H9 (cell line): Measurements from ENCODE around the gene TFF1. TPM values are rescaled to one million over a fixed set of nuclear protein-coding genes. Genes with fewer than 3 reads are reported as not detected.
A peak's percentile ranks its signal among the peaks of the same experiment; 100 is the strongest.

Source experiments
- DNase-seq: peaks from one replicate; pipeline ENCODE4 v3.0.0-alpha.2; 2017
- H2AFZ ChIP-seq: one replicate; pipeline ENCODE4 v1.6.1; 2013; ENCODE audit warnings: mild to moderate bottlenecking, low read length, control low read depth, moderate library complexity
- H2AK5ac ChIP-seq: 2 replicates; pipeline ENCODE4 v1.6.1; 2013; ENCODE audit warnings: low read length, control low read depth, mixed read lengths; ENCODE audit not compliant: insufficient read length
- H2BK120ac ChIP-seq: one replicate; pipeline ENCODE4 v1.6.1; 2013; ENCODE audit warnings: low read depth, mild to moderate bottlenecking, low read length, control low read depth, inconsistent platforms; ENCODE audit not compliant: poor library complexity, severe bottlenecking
- H2BK12ac ChIP-seq: 2 replicates; pipeline ENCODE4 v1.6.1; 2013; ENCODE audit warnings: low read length, control low read depth, mixed read lengths, low read depth; ENCODE audit not compliant: insufficient read length
- H2BK15ac ChIP-seq: 2 replicates; pipeline ENCODE4 v1.6.1; 2013; ENCODE audit warnings: low read depth, low read length, control low read depth
- H2BK20ac ChIP-seq: one replicate; pipeline ENCODE4 v1.6.1; 2013; ENCODE audit warnings: low read depth, mild to moderate bottlenecking, low read length, control low read depth, inconsistent platforms; ENCODE audit not compliant: poor library complexity, severe bottlenecking
- H2BK5ac ChIP-seq: 2 replicates; pipeline ENCODE4 v1.6.1; 2013; ENCODE audit warnings: low read length, control low read depth, mixed read lengths; ENCODE audit not compliant: insufficient read length
- H3K14ac ChIP-seq: 2 replicates; pipeline ENCODE4 v1.6.1; 2013; ENCODE audit warnings: low read length, control low read depth; ENCODE audit not compliant: insufficient read depth
- H3K18ac ChIP-seq: 2 replicates; pipeline ENCODE4 v1.6.1; 2013; ENCODE audit warnings: low read depth, mild to moderate bottlenecking, mixed read lengths, low read length, control low read depth; ENCODE audit not compliant: insufficient read length
- H3K23ac ChIP-seq: 2 replicates; pipeline ENCODE4 v1.6.1; 2013; ENCODE audit warnings: low read length, control low read depth, mixed read lengths, low read depth; ENCODE audit not compliant: insufficient read length
- H3K23me2 ChIP-seq: 2 replicates; pipeline ENCODE4 v1.6.1; 2013; ENCODE audit warnings: low read depth, mild to moderate bottlenecking, mixed read lengths, low read length, control low read depth; ENCODE audit not compliant: insufficient read length, poor library complexity, severe bottlenecking
- H3K27ac ChIP-seq: 2 replicates; pipeline ENCODE4 v1.5.1; 2013; ENCODE audit warnings: low read length, control low read depth, mixed read lengths, low read depth; ENCODE audit not compliant: insufficient read length
- H3K27me3 ChIP-seq: 2 replicates; pipeline ENCODE4 v1.6.1; 2013; ENCODE audit warnings: low read length, control low read depth, inconsistent platforms; ENCODE audit not compliant: insufficient read depth
- H3K4ac ChIP-seq: 2 replicates; pipeline ENCODE4 v1.6.1; 2013; ENCODE audit warnings: low read depth, mild to moderate bottlenecking, control low read depth, inconsistent platforms, low read length, moderate library complexity
- H3K4me1 ChIP-seq: 2 replicates; pipeline ENCODE4 v1.6.1; 2013; ENCODE audit warnings: low read length, control low read depth, inconsistent platforms; ENCODE audit not compliant: insufficient read depth
- H3K4me2 ChIP-seq: 2 replicates; pipeline ENCODE4 v1.6.1; 2013; ENCODE audit warnings: low read length, control low read depth, mixed read lengths; ENCODE audit not compliant: insufficient read length, insufficient read depth
- H3K56ac ChIP-seq: 2 replicates; pipeline ENCODE4 v1.6.1; 2013; ENCODE audit warnings: low read depth, mild to moderate bottlenecking, mixed read lengths, low read length, control low read depth; ENCODE audit not compliant: insufficient read length
- H3K79me1 ChIP-seq: 2 replicates; pipeline ENCODE4 v1.6.1; 2013; ENCODE audit warnings: low read depth, mild to moderate bottlenecking, moderate library complexity, low read length, control low read depth, inconsistent platforms; ENCODE audit not compliant: insufficient read depth, poor library complexity, severe bottlenecking
- H3K79me2 ChIP-seq: 2 replicates; pipeline ENCODE4 v1.6.1; 2013; ENCODE audit warnings: low read length, control low read depth, inconsistent platforms; ENCODE audit not compliant: insufficient read depth
- H3K9ac ChIP-seq: 2 replicates; pipeline ENCODE4 v1.6.1; 2013; ENCODE audit warnings: low read length, control low read depth, mixed read lengths; ENCODE audit not compliant: insufficient read length; ENCODE audit errors: extremely low read depth
- H3K9me3 ChIP-seq: one replicate; pipeline ENCODE4 v1.6.1; 2013; ENCODE audit warnings: low read depth, low read length, inconsistent platforms; ENCODE audit not compliant: control insufficient read depth
- H3T11ph ChIP-seq: one replicate; pipeline ENCODE4 v1.6.1; 2013; ENCODE audit warnings: mild to moderate bottlenecking, low read length, control low read depth, inconsistent platforms
- H4K20me1 ChIP-seq: one replicate; pipeline ENCODE4 v1.6.1; 2013; ENCODE audit not compliant: control insufficient read depth, insufficient read length, insufficient read depth
- H4K5ac ChIP-seq: 2 replicates; pipeline ENCODE4 v1.6.1; 2013; ENCODE audit warnings: low read depth, mild to moderate bottlenecking, mixed read lengths, low read length, control low read depth; ENCODE audit not compliant: insufficient read length
- H4K8ac ChIP-seq: replicated peaks from 2 replicates; pipeline ENCODE4 v1.6.1; 2013; ENCODE audit warnings: low read length, control low read depth, mixed read lengths, low read depth; ENCODE audit not compliant: insufficient read length
- H4K91ac ChIP-seq: 2 replicates; pipeline ENCODE4 v1.6.1; 2013; ENCODE audit warnings: low read depth, mild to moderate bottlenecking, moderate library complexity, mixed read lengths, low read length, control low read depth; ENCODE audit not compliant: insufficient read length
- H3K27ac Mint-ChIP-seq, 3 experiments: 2 replicates in 2 of 3; 3 replicates in 1 of 3; pipeline ENCODE4 v1.8.0; 2020 to 2021; ENCODE audit warnings: mixed read lengths in 3 of 3, mild to moderate bottlenecking in 1 of 3, moderate library complexity in 1 of 3
- H3K27me3 Mint-ChIP-seq: 2 replicates; pipeline ENCODE4 v1.8.0; 2021; ENCODE audit warnings: low read depth, mild to moderate bottlenecking, moderate library complexity, mixed read lengths
- H3K36me3 Mint-ChIP-seq, 3 experiments: 2 replicates in 2 of 3; 3 replicates in 1 of 3; pipeline ENCODE4 v1.8.0; 2020 to 2021; ENCODE audit warnings: low read depth in 3 of 3, mixed read lengths in 3 of 3; ENCODE audit not compliant: insufficient read depth in 1 of 3
- H3K4me1 Mint-ChIP-seq, 2 experiments: 2 replicates each; pipeline ENCODE4 v1.8.0; 2020; ENCODE audit warnings: mixed read lengths in 2 of 2
- H3K4me3 Mint-ChIP-seq, 2 experiments: 2 replicates in 1 of 2; 3 replicates in 1 of 2; pipeline ENCODE4 v1.8.0; 2020 to 2021; ENCODE audit warnings: mild to moderate bottlenecking in 2 of 2, mixed read lengths in 2 of 2, moderate library complexity in 1 of 2
- H3K9me3 Mint-ChIP-seq, 2 experiments: 2 replicates in 1 of 2; 3 replicates in 1 of 2; pipeline ENCODE4 v1.8.0; 2020; ENCODE audit warnings: mild to moderate bottlenecking in 2 of 2, mixed read lengths in 2 of 2, moderate library complexity in 1 of 2
- WGBS: extraction: QIAGEN DNeasy Blood & Tissue Kit; methylation state at CpG from one replicate; pipeline ENCODE4 v1.1.7; 2013; ENCODE audit warnings: missing lambda C conversion rate, low lambda C conversion rate, mixed read lengths; ENCODE audit not compliant: insufficient read length; ENCODE audit errors: extremely low coverage; 5-methylcytosine and 5-hydroxymethylcytosine counted together
- total RNA-seq: library from RNA; stranded (reverse); gene quantifications from 2 replicates; pipeline ENCODE4 v1.2.1, GENCODE V29; 2021
- TF ChIP-seq, protein P1 (sequence below): fragments of 200-600 bp; sonication (generic); conservative IDR thresholded peaks from 3 replicates; pipeline ENCODE4 v1.8.0; 2021; ENCODE audit warnings: antibody characterized with exemption, mild to moderate bottlenecking

TFF1 gene
- total RNA-seq, 1 experiment from 2014 or later = not detected

DNA sequence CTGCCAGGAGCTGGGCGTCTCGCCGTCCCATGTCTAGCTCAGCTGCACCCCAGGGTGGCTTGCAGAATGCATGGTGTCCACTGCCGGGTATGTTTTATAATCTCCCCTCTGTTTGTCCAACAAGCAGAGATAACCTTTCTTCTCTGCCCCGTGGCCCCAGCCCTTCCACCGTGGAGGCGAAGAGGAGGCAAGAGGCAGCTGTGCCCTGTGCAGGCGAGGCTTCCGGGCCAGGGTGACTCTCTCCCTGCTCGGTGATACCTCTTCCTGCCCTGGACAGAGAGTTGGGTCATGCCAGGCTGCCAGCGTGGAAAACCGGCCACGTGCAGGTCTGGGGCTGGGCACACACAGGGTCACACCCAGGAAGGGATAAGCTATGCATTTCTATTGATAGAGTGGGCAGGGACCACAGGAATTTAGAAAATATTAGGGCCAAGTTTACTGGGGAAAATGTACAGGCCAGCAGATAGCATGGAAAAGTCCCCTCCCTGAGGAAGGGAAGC lies 15.4 kb downstream of the TFF1 start, which contains the start of gene TFF2:
Gene TFF2, minus strand, starts transcription at position 68 of the 500 bp plus-strand sequence. Its CDS starts 37 bp downstream, at position 31.
- Histone ChIP-seq H3K18ac (no peak within 1 kb of the TSS), H3K56ac (no peak within 1 kb of the TSS), H3K9me3 (no peaks in the 10 kb centered on the region), H3K23ac (no peak within 1 kb of the TSS), H2AK5ac (no peak within 1 kb of the TSS), H3T11ph (no peak within 1 kb of the TSS), H3K4me1 (no peaks in the 10 kb centered on the region), H2BK5ac (no peak within 1 kb of the TSS), H3K27me3 (no peaks in the 10 kb centered on the region), H3K14ac (peak within 1 kb of the TSS; percentile 44; the same call in 1 of the 2 replicates), H3K79me1 (no peaks in the 10 kb centered on the region), H2AFZ (no peak within 1 kb of the TSS), H3K27ac (no peak within 1 kb of the TSS), H4K5ac (no peak within 1 kb of the TSS), H4K91ac (no peak within 1 kb of the TSS), H2BK120ac (no peak within 1 kb of the TSS), H3K23me2 (no peaks in the 10 kb centered on the region), H3K4ac (no peak within 1 kb of the TSS), H2BK12ac (no peak within 1 kb of the TSS), H3K79me2 (no peaks in the 10 kb centered on the region), H3K4me2 (no peak within 1 kb of the TSS), H2BK15ac (no peak within 1 kb of the TSS; the same call in 1 of the 2 replicates), H2BK20ac (no peak within 1 kb of the TSS), H3K9ac (no peak within 1 kb of the TSS), H4K20me1 (no peaks in the 10 kb centered on the region), H4K8ac (no peak within 1 kb of the TSS)
- Mint-ChIP-seq H3K27me3 (peaks cover 6% of the 10 kb centered on the region), H3K9me3 (no peaks in the 10 kb centered on the region; a peak in 4 of 5 replicates), H3K4me3 (no peak within 1 kb of the TSS), H3K4me1 (peaks cover 5 to 6% of the 10 kb centered on the region in 2 experiments; a peak in 2 of 4 replicates), H3K36me3 (peaks cover 0 to 3% (median 0%) of the 10 kb centered on the region in 3 experiments; a peak in 2 of 7 replicates), H3K27ac (no peak within 1 kb of the TSS; a peak in 1 of 7 replicates)
- no CpG with 5 or more reads among the region's 13 CpGs for WGBS
- TF ChIP-seq, protein P1, sequence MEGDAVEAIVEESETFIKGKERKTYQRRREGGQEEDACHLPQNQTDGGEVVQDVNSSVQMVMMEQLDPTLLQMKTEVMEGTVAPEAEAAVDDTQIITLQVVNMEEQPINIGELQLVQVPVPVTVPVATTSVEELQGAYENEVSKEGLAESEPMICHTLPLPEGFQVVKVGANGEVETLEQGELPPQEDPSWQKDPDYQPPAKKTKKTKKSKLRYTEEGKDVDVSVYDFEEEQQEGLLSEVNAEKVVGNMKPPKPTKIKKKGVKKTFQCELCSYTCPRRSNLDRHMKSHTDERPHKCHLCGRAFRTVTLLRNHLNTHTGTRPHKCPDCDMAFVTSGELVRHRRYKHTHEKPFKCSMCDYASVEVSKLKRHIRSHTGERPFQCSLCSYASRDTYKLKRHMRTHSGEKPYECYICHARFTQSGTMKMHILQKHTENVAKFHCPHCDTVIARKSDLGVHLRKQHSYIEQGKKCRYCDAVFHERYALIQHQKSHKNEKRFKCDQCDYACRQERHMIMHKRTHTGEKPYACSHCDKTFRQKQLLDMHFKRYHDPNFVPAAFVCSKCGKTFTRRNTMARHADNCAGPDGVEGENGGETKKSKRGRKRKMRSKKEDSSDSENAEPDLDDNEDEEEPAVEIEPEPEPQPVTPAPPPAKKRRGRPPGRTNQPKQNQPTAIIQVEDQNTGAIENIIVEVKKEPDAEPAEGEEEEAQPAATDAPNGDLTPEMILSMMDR = no peak
- DNase-seq = peak; percentile 18
